GM23338 (cell line): ENCODE results near the gene WDR17. TPM values are rescaled to one million over a fixed set of nuclear protein-coding genes. Genes with fewer than 3 reads are reported as not detected.

Experiments
- ATAC-seq: fragments of 200-7000 bp; cut with Tn5 transposase; 3 replicates; pipeline ENCODE4 v1.9.1; 2020
- DNase-seq: peaks from one replicate; pipeline ENCODE4 v3.0.0-alpha.2; 2015; ENCODE audit warnings: low spot score
- H2AFZ ChIP-seq: fragments of 200-600 bp; sonication (generic); 2 replicates; pipeline ENCODE4 v1.8.0; 2016; ENCODE audit warnings: antibody characterized with exemption, mild to moderate bottlenecking, moderate library complexity
- H3F3A ChIP-seq: fragments of 200-600 bp; sonication (generic); replicated peaks from 2 replicates; pipeline ENCODE4 v1.8.0; 2017; ENCODE audit warnings: antibody characterized with exemption, mixed run types, low read depth
- H3K27ac ChIP-seq: fragments of 200-600 bp; sonication (generic); 2 replicates; pipeline ENCODE4 v1.6.1; 2016; ENCODE audit warnings: low read depth
- H3K27me3 ChIP-seq: fragments of 200-600 bp; sonication (generic); 2 replicates; pipeline ENCODE4 v1.8.0; 2016; ENCODE audit warnings: mild to moderate bottlenecking, mixed run types, moderate library complexity; ENCODE audit not compliant: insufficient read depth
- H3K36me3 ChIP-seq: fragments of 200-600 bp; sonication (generic); 2 replicates; pipeline ENCODE4 v1.8.0; 2016; ENCODE audit warnings: mild to moderate bottlenecking; ENCODE audit not compliant: insufficient read depth
- H3K4me1 ChIP-seq: fragments of 200-600 bp; sonication (generic); 2 replicates; pipeline ENCODE4 v1.8.0; 2016; ENCODE audit warnings: mild to moderate bottlenecking, moderate library complexity; ENCODE audit not compliant: insufficient read depth
- H3K4me2 ChIP-seq: fragments of 200-600 bp; sonication (generic); 2 replicates; pipeline ENCODE4 v1.7.1; 2017; ENCODE audit warnings: mixed run types
- H3K4me3 ChIP-seq: fragments of 200-600 bp; sonication (generic); 2 replicates; pipeline ENCODE4 v1.6.1; 2016; ENCODE audit warnings: mixed run types
- H3K79me2 ChIP-seq: fragments of 200-600 bp; sonication (generic); replicated peaks from 2 replicates; pipeline ENCODE4 v1.8.0; 2017; ENCODE audit warnings: mild to moderate bottlenecking; ENCODE audit not compliant: insufficient read depth
- H3K9me2 ChIP-seq: fragments of 200-600 bp; sonication (generic); 2 replicates; pipeline ENCODE4 v1.8.0; 2017; ENCODE audit not compliant: insufficient read depth
- H4K20me1 ChIP-seq: fragments of 200-600 bp; sonication (generic); replicated peaks from 2 replicates; pipeline ENCODE4 v1.8.0; 2017; ENCODE audit warnings: mild to moderate bottlenecking; ENCODE audit not compliant: insufficient read depth
- H3K27ac Mint-ChIP-seq: 2 replicates; pipeline ENCODE4 v1.8.0; 2020; ENCODE audit warnings: inconsistent platforms, mild to moderate bottlenecking, moderate library complexity, mixed read lengths
- H3K27me3 Mint-ChIP-seq: 3 replicates; pipeline ENCODE4 v1.8.0; 2022; ENCODE audit warnings: low read depth, mild to moderate bottlenecking, moderate library complexity, mixed read lengths, inconsistent platforms; ENCODE audit not compliant: insufficient read depth, poor library complexity
- H3K36me3 Mint-ChIP-seq: 3 replicates; pipeline ENCODE4 v1.8.0; 2021; ENCODE audit warnings: low read depth, mild to moderate bottlenecking, inconsistent platforms, moderate library complexity, mixed read lengths
- H3K4me1 Mint-ChIP-seq: 3 replicates; pipeline ENCODE4 v1.8.0; 2020; ENCODE audit warnings: mild to moderate bottlenecking, inconsistent platforms, mixed read lengths
- H3K4me3 Mint-ChIP-seq: 3 replicates; pipeline ENCODE4 v1.8.0; 2021; ENCODE audit warnings: moderate library complexity, mild to moderate bottlenecking, inconsistent platforms, mixed read lengths
- H3K9me3 Mint-ChIP-seq: 3 replicates; pipeline ENCODE4 v1.8.0; 2020; ENCODE audit warnings: moderate library complexity, mild to moderate bottlenecking, inconsistent platforms, mixed read lengths
- CREB1 ChIP-seq: fragments of 250-450 bp; sonication (Bioruptor Pico); IDR thresholded peaks from 2 replicates; pipeline ENCODE4 v1.5.0; 2020; ENCODE audit warnings: low read depth, mild to moderate bottlenecking, moderate library complexity
- EZH2 ChIP-seq: fragments of 200-600 bp; sonication (generic); IDR thresholded peaks from one replicate; pipeline ENCODE4 v1.8.0; 2017; ENCODE audit warnings: antibody characterized with exemption, mild to moderate bottlenecking, low read depth; ENCODE audit not compliant: unreplicated experiment
- EZH2phosphoT487 ChIP-seq: fragments of 200-600 bp; sonication (generic); IDR thresholded peaks from one replicate; pipeline ENCODE4 v1.8.1; 2018; ENCODE audit warnings: antibody characterized with exemption; ENCODE audit not compliant: unreplicated experiment
- JUNB ChIP-seq: IDR thresholded peaks from one replicate; pipeline ENCODE4 v1.6.1; 2016; ENCODE audit warnings: antibody characterized with exemption; ENCODE audit not compliant: unreplicated experiment
- NANOG ChIP-seq: IDR thresholded peaks from 2 replicates; pipeline ENCODE4 v1.6.1; 2016; ENCODE audit warnings: antibody characterized with exemption, borderline replicate concordance
- POLR2AphosphoS5 ChIP-seq: IDR thresholded peaks from 2 replicates; pipeline ENCODE4 v1.6.1; 2016; ENCODE audit warnings: antibody characterized with exemption, low read depth
- STAT1 ChIP-seq: IDR thresholded peaks from one replicate; pipeline ENCODE4 v1.6.1; 2016; ENCODE audit warnings: antibody characterized with exemption; ENCODE audit not compliant: unreplicated experiment
- ZNF114 ChIP-seq: fragments of 250-450 bp; sonication (Bioruptor Pico); IDR thresholded peaks from 2 replicates; pipeline ENCODE4 v1.5.0; 2020; ENCODE audit warnings: mild to moderate bottlenecking, moderate library complexity
- ZNF331 ChIP-seq: fragments of 250-450 bp; sonication (Bioruptor Pico); IDR thresholded peaks from 2 replicates; pipeline ENCODE4 v1.5.0; 2020; ENCODE audit warnings: low read depth, mild to moderate bottlenecking, moderate library complexity
- polyA plus RNA-seq: library from polyadenylated mRNA; unstranded; fragments of >200 nt; fragmentation: Nextera tagmentation; extraction: Ambion mirVana; gene quantifications from 2 replicates; pipeline ENCODE4 v1.2.1, GENCODE V29; 2016
- total RNA-seq: library from RNA; depleted of rRNA; stranded (reverse); fragments of >200 nt; shearing (Covaris generic); gene quantifications from 2 replicates; pipeline ENCODE4 v1.2.3, GENCODE V29; 2014
- TF ChIP-seq, protein P1 (sequence below): IDR thresholded peaks from one replicate; pipeline ENCODE4 v1.6.1; 2018; ENCODE audit warnings: antibody characterized with exemption; ENCODE audit not compliant: unreplicated experiment
- TF ChIP-seq, protein P2 (sequence below): fragments of 250-450 bp; sonication (Bioruptor Pico); IDR thresholded peaks from 2 replicates; pipeline ENCODE4 v1.5.0; 2020; ENCODE audit warnings: mild to moderate bottlenecking, moderate library complexity
- TF ChIP-seq, protein P3 (sequence below), 2 experiments: fragments of 200-600 bp in 1 of 2; sonication (generic) in 1 of 2; conservative IDR thresholded peaks; 2 replicates each; pipeline versions ENCODE4 v1.5.1 to v1.6.1; 2016 to 2017; ENCODE audit warnings: antibody characterized with exemption in 2 of 2, low read depth in 2 of 2, mild to moderate bottlenecking in 2 of 2, moderate library complexity in 1 of 2
- TF ChIP-seq, protein P4 (sequence below): IDR thresholded peaks from 2 replicates; pipeline ENCODE4 v1.6.1; 2016; ENCODE audit warnings: antibody characterized with exemption

The WDR17 gene
- total and polyA plus RNA-seq, 2 experiments from 2014 or later = 1.9 to 4.3 TPM

DNA sequence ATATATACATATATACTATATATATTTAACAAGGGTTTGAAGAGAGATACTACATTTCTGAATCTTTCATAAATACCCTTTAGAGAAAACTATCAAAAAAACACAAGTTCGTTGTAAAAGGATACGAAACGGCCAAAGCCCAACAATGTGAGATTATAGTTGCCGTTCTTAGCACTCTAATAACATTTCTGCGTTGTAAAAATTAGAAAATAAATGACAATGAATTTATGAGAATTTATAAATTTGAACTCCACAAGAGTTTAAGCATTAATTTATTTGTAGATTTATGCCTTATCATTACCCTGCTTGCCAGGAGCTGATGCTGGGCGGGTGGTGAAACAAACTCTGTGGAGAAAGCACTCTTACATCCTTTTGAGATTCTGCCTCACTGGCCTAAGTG lies 1.1 kb downstream of the WDR17 start:
- Histone ChIP-seq H3K36me3 (no peaks in the 10 kb centered on the region), H3K79me2 (no peaks in the 10 kb centered on the region), H3F3A (0 out of 2 replicates have a peak, but pooled peaks cover 5% of the 10 kb centered on the region), H3K4me3 (peak overlapping the region; percentile 77; the same call in 1 of the 2 replicates), H3K9me2 (no peaks in the 10 kb centered on the region), H3K4me1 (peaks cover 10% of the 10 kb centered on the region; the same call in 1 of the 2 replicates), H2AFZ (no peak overlapping the region), H3K27me3 (no peaks in the 10 kb centered on the region), H3K27ac (no peak overlapping the region), H4K20me1 (no peaks in the 10 kb centered on the region), H3K4me2 (peak overlapping the region; percentile 87)
- ATAC-seq (no peak), DNase-seq (no peak)
- peaks cover 10% of the 10 kb centered on the region; the same call in 2 of the 3 replicates for H3K4me1 Mint-ChIP-seq
- H3K27ac Mint-ChIP-seq = no peak overlapping the region
- TF ChIP-seq EZH2 = no peak
- no peak for TF ChIP-seq CREB1 (CRISPR knock-in tag)
- TF ChIP-seq, protein P1, sequence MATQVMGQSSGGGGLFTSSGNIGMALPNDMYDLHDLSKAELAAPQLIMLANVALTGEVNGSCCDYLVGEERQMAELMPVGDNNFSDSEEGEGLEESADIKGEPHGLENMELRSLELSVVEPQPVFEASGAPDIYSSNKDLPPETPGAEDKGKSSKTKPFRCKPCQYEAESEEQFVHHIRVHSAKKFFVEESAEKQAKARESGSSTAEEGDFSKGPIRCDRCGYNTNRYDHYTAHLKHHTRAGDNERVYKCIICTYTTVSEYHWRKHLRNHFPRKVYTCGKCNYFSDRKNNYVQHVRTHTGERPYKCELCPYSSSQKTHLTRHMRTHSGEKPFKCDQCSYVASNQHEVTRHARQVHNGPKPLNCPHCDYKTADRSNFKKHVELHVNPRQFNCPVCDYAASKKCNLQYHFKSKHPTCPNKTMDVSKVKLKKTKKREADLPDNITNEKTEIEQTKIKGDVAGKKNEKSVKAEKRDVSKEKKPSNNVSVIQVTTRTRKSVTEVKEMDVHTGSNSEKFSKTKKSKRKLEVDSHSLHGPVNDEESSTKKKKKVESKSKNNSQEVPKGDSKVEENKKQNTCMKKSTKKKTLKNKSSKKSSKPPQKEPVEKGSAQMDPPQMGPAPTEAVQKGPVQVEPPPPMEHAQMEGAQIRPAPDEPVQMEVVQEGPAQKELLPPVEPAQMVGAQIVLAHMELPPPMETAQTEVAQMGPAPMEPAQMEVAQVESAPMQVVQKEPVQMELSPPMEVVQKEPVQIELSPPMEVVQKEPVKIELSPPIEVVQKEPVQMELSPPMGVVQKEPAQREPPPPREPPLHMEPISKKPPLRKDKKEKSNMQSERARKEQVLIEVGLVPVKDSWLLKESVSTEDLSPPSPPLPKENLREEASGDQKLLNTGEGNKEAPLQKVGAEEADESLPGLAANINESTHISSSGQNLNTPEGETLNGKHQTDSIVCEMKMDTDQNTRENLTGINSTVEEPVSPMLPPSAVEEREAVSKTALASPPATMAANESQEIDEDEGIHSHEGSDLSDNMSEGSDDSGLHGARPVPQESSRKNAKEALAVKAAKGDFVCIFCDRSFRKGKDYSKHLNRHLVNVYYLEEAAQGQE = no peak
- TF ChIP-seq, protein P2, sequence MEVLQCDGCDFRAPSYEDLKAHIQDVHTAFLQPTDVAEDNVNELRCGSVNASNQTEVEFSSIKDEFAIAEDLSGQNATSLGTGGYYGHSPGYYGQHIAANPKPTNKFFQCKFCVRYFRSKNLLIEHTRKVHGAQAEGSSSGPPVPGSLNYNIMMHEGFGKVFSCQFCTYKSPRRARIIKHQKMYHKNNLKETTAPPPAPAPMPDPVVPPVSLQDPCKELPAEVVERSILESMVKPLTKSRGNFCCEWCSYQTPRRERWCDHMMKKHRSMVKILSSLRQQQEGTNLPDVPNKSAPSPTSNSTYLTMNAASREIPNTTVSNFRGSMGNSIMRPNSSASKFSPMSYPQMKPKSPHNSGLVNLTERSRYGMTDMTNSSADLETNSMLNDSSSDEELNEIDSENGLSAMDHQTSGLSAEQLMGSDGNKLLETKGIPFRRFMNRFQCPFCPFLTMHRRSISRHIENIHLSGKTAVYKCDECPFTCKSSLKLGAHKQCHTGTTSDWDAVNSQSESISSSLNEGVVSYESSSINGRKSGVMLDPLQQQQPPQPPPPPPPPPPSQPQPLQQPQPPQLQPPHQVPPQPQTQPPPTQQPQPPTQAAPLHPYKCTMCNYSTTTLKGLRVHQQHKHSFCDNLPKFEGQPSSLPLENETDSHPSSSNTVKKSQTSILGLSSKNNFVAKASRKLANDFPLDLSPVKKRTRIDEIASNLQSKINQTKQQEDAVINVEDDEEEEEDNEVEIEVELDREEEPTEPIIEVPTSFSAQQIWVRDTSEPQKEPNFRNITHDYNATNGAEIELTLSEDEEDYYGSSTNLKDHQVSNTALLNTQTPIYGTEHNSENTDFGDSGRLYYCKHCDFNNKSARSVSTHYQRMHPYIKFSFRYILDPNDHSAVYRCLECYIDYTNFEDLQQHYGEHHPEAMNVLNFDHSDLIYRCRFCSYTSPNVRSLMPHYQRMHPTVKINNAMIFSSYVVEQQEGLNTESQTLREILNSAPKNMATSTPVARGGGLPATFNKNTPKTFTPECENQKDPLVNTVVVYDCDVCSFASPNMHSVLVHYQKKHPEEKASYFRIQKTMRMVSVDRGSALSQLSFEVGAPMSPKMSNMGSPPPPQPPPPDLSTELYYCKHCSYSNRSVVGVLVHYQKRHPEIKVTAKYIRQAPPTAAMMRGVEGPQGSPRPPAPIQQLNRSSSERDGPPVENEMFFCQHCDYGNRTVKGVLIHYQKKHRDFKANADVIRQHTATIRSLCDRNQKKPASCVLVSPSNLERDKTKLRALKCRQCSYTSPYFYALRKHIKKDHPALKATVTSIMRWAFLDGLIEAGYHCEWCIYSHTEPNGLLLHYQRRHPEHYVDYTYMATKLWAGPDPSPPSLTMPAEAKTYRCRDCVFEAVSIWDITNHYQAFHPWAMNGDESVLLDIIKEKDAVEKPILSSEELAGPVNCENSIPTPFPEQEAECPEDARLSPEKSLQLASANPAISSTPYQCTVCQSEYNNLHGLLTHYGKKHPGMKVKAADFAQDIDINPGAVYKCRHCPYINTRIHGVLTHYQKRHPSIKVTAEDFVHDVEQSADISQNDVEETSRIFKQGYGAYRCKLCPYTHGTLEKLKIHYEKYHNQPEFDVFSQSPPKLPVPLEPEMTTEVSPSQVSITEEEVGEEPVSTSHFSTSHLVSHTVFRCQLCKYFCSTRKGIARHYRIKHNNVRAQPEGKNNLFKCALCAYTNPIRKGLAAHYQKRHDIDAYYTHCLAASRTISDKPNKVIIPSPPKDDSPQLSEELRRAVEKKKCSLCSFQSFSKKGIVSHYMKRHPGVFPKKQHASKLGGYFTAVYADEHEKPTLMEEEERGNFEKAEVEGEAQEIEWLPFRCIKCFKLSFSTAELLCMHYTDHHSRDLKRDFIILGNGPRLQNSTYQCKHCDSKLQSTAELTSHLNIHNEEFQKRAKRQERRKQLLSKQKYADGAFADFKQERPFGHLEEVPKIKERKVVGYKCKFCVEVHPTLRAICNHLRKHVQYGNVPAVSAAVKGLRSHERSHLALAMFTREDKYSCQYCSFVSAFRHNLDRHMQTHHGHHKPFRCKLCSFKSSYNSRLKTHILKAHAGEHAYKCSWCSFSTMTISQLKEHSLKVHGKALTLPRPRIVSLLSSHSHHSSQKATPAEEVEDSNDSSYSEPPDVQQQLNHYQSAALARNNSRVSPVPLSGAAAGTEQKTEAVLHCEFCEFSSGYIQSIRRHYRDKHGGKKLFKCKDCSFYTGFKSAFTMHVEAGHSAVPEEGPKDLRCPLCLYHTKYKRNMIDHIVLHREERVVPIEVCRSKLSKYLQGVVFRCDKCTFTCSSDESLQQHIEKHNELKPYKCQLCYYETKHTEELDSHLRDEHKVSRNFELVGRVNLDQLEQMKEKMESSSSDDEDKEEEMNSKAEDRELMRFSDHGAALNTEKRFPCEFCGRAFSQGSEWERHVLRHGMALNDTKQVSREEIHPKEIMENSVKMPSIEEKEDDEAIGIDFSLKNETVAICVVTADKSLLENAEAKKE (CRISPR knock-in tag) = no peak
- TF ChIP-seq JUNB = no peak
- TF ChIP-seq, protein P3, sequence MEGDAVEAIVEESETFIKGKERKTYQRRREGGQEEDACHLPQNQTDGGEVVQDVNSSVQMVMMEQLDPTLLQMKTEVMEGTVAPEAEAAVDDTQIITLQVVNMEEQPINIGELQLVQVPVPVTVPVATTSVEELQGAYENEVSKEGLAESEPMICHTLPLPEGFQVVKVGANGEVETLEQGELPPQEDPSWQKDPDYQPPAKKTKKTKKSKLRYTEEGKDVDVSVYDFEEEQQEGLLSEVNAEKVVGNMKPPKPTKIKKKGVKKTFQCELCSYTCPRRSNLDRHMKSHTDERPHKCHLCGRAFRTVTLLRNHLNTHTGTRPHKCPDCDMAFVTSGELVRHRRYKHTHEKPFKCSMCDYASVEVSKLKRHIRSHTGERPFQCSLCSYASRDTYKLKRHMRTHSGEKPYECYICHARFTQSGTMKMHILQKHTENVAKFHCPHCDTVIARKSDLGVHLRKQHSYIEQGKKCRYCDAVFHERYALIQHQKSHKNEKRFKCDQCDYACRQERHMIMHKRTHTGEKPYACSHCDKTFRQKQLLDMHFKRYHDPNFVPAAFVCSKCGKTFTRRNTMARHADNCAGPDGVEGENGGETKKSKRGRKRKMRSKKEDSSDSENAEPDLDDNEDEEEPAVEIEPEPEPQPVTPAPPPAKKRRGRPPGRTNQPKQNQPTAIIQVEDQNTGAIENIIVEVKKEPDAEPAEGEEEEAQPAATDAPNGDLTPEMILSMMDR (conservative IDR thresholded peaks at IDR 0.05; ENCODE audit: low read depth in 2 of 2) = no peak
- no peak for TF ChIP-seq NANOG
- TF ChIP-seq EZH2phosphoT487 = no peak
- TF ChIP-seq ZNF114 (CRISPR knock-in tag) = no peak
- TF ChIP-seq ZNF331 = no peak
- no peak for TF ChIP-seq POLR2AphosphoS5
- TF ChIP-seq STAT1 = no peak
- TF ChIP-seq, protein P4, sequence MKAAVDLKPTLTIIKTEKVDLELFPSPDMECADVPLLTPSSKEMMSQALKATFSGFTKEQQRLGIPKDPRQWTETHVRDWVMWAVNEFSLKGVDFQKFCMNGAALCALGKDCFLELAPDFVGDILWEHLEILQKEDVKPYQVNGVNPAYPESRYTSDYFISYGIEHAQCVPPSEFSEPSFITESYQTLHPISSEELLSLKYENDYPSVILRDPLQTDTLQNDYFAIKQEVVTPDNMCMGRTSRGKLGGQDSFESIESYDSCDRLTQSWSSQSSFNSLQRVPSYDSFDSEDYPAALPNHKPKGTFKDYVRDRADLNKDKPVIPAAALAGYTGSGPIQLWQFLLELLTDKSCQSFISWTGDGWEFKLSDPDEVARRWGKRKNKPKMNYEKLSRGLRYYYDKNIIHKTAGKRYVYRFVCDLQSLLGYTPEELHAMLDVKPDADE = no peak
- H3K27me3 Mint-ChIP-seq = peaks cover 2% of the 10 kb centered on the region
- H3K36me3 Mint-ChIP-seq = no peaks in the 10 kb centered on the region
- H3K4me3 Mint-ChIP-seq = peak overlapping the region; percentile 99; the same call in 1 of the 3 replicates
- no peaks in the 10 kb centered on the region for H3K9me3 Mint-ChIP-seq
